ENCODE data around the gene PVALEF. TPM values are rescaled to one million over a fixed set of nuclear protein-coding genes. Genes with fewer than 3 reads are reported as not detected.

The PVALEF gene
- total RNA-seq, 4 donors from 2014 or later, result not detected

DNA sequence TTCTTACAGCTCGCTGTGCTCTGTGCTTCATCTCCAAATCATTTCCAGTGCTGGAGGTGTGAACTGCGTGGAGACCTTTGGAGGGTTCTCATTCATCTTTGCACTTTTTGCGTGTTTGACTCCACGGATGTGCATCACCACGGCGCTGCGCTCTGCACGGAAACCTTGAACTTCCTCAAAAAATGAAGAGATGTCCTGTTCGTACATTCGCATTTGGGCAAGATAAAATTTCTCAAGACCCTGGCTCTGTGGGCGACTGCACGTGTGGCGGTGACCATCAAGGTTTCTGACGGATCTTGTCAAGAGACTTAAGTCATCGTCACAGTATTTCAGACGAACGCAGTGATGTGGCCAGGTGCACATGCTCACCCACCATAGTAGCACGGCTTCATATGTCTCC lies 10.3 kb upstream of the PVALEF start:
- TF ChIP-seq POLR2A (IDR thresholded peaks at IDR 0.05), result no peak
- TF ChIP-seq, protein P1, sequence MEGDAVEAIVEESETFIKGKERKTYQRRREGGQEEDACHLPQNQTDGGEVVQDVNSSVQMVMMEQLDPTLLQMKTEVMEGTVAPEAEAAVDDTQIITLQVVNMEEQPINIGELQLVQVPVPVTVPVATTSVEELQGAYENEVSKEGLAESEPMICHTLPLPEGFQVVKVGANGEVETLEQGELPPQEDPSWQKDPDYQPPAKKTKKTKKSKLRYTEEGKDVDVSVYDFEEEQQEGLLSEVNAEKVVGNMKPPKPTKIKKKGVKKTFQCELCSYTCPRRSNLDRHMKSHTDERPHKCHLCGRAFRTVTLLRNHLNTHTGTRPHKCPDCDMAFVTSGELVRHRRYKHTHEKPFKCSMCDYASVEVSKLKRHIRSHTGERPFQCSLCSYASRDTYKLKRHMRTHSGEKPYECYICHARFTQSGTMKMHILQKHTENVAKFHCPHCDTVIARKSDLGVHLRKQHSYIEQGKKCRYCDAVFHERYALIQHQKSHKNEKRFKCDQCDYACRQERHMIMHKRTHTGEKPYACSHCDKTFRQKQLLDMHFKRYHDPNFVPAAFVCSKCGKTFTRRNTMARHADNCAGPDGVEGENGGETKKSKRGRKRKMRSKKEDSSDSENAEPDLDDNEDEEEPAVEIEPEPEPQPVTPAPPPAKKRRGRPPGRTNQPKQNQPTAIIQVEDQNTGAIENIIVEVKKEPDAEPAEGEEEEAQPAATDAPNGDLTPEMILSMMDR (IDR thresholded peaks at IDR 0.05), result no peak
- Histone ChIP-seq H3K4me1 (no peaks in the 10 kb centered on the region), H3K27me3 (no peaks in the 10 kb centered on the region), H3K4me3 (no peak overlapping the region), H3K36me3 (no peaks in the 10 kb centered on the region), H3K27ac (no peak overlapping the region), H3K9me3 (no peaks in the 10 kb centered on the region)
- no peak for DNase-seq
- intact Hi-C loops (cut with DNase I; ENCODE audit: low total_unique reads), result no loop called here

DNA sequence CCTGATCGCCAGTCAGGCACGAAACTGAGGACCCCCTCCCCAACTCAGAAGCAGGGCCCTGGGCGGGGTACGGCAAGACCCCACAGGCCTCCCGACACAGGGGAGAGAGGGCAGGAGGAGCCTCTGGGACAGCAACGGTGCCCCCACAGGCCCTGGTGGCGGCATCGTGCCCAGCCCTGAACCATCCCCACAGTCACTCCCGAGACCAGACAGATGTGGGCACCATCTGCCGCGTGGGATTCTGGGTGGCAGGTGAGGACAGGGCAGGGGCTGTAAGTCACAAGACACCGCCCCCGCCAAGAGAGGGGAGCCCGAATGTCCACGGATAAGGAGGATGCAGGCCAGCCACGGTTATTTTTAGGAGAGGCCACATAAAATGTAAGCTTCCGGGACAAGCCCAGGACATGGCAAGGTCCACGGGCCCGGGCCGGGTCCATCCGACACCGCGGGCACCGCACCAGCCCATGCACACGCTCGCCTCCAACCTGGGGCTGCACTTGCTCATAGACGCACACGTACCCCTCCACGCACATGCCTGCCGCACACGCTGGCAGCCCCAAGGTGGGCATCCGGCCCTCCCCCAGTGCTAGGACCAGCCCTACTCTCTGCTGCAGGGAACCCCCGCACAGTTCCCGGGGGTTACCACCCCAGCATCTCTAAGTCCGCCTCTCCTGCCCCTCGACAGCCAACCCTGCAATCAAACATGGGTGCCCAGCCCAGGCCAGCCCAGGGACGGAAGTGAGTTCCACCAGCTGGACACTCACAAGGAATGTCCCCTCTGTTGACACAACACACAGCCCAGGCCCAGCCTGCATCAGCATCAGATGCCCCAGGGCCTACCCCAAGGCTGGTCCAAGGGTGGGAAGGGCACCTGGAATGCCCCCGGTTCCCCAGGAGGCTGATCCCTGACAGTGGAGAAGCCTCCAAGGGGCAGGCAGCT lies 8.2 kb upstream of the PVALEF start:
- no peaks in the 10 kb centered on the region for H3K4me1 ChIP-seq
- no peak overlapping the region for H3K27ac ChIP-seq
- no peak overlapping the region for H3K4me3 ChIP-seq
- no peaks in the 10 kb centered on the region for H3K27me3 ChIP-seq
- H3K36me3 ChIP-seq, result no peaks in the 10 kb centered on the region
- intact Hi-C loops (cut with DNase I; ENCODE audit: low total_unique reads), result no loop called here
- TF ChIP-seq POLR2A (IDR thresholded peaks at IDR 0.05), result no peak
- TF ChIP-seq, protein P1 (IDR thresholded peaks at IDR 0.05), result no peak
- H3K9me3 ChIP-seq, result no peaks in the 10 kb centered on the region
- no peak for DNase-seq

DNA sequence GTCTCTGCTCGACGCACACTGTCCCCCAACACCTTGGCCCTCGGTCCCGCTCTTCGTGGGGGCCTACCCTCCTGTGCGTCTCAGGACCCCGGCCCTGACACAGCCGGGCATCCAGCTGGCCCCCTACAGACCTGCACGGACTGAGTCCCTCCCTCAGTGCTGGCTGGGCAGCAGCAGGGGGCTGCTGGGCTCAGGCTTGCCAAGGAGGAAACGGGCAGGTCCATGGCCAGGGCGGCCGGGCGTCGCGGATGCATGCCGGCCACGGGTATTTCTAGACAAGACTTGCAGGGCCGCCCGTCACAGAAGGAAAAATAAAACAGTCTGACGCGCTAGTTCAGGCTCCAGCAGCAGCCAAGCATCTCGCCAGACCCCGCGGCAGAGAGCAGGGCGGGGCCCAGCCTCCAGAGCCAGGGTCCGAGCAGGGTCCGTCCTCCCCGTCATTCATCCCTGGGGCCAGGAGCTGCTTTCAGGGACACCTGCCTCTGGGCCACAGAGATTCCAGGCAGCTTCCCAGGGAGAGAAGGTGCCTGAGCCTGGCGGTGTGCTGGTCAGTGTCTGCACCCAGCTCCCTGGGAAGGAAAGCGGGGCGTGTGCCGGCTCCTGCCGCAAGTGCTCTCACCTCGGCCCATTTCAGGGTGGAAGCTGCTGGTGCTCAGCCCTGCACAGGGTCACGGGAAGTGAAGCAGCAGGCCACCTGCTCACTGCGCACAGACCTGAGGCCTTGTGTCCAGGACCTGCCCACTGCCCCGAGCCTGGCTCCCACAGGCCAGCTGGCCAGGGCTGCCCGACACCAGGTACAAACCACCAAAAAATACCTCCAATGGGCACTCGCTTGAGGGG lies 7.2 kb upstream of the PVALEF start:
- no peak for DNase-seq
- H3K27me3 ChIP-seq, result no peaks in the 10 kb centered on the region
- H3K36me3 ChIP-seq, result no peaks in the 10 kb centered on the region
- H3K4me3 ChIP-seq, result no peak overlapping the region
- intact Hi-C loops (cut with DNase I; ENCODE audit: low total_unique reads), result no loop called here
- H3K27ac ChIP-seq, result no peak overlapping the region
- no peaks in the 10 kb centered on the region for H3K4me1 ChIP-seq
- no peaks in the 10 kb centered on the region for H3K9me3 ChIP-seq
- no peak for TF ChIP-seq POLR2A (IDR thresholded peaks at IDR 0.05)
- TF ChIP-seq, protein P1 (IDR thresholded peaks at IDR 0.05), result no peak

DNA sequence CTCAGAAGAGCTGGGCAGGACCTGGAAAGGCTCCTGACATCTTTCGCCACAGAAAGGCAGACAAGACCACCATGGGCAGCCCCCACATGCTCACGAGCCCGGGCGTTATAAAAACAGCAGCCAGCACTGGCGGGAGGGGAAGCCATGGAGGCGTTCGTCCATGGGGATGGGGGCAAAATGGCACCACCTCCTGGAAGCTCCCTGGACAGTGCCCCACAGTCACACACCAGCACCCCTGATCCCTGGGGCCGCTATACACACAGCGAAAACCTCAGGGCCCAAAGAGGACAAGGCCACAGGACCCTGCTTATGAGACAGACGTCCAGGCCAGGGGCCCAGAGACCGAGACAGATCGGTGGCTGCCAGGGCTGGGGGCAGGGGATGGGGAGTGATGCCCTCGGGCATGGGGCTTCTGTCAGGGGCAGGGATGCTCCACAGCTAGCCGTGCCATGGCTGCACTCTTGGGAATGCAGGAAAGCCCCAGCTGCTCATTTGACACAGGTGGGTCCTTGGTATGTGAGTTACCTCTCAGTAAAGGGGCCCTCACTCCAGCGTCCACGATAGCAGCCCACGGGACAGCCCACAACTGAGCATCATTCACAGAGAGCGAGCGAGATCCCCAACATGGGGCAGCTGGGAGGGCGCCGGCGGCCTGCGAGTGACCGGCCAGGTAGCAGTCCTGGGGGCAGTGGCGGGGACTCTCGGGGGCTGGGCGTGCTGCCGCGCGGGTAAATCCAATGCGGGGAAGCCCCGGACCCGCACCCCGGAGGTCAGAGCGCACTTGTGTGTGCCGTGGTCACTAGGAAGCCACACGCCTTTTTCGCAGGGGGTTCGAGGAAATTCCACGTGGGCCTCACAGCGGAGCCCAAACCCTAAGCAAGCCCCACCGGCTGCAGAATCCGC lies 6.4 kb upstream of the PVALEF start:
- no peaks in the 10 kb centered on the region for H3K4me1 ChIP-seq
- no peaks in the 10 kb centered on the region for H3K9me3 ChIP-seq
- DNase-seq, result no peak
- H3K4me3 ChIP-seq, result no peak overlapping the region
- H3K27me3 ChIP-seq, result no peaks in the 10 kb centered on the region
- TF ChIP-seq, protein P1 (IDR thresholded peaks at IDR 0.05), result no peak
- no peak overlapping the region for H3K27ac ChIP-seq
- no peaks in the 10 kb centered on the region for H3K36me3 ChIP-seq
- intact Hi-C loops (cut with DNase I; ENCODE audit: low total_unique reads), result no loop called here

All from uterus (tissue), 4 donors.